Smooth muscle cell (in vitro differentiated cells): ENCODE results near the gene IL17RE. TPM values are rescaled to one million over a fixed set of nuclear protein-coding genes. Genes with fewer than 3 reads are reported as not detected.
"Not testable (repeated sequence)": the region's sequence is repeated elsewhere in the genome, so short reads cannot be mapped to it uniquely, and the experiment has no call there.

ENCODE experiments used
- DNase-seq: peaks from one replicate; lab custom pipeline; 2025; ENCODE audit not compliant: unreplicated experiment; lab: John Stamatoyannopoulos, UW
- H2AFZ ChIP-seq: fragments of 200-600 bp; sonication (generic); 2 replicates; pipeline ENCODE4 v1.6.0; 2016; ENCODE audit warnings: antibody characterized with exemption, low read depth, mild to moderate bottlenecking
- H3F3A ChIP-seq: fragments of 200-600 bp; sonication (generic); 2 replicates; pipeline ENCODE4 v1.6.0; 2017; ENCODE audit warnings: antibody characterized with exemption, low read depth
- H3K27ac ChIP-seq: fragments of 200-600 bp; sonication (generic); 2 replicates; pipeline ENCODE4 v1.5.1; 2016; ENCODE audit warnings: low read depth, mild to moderate bottlenecking
- H3K27me3 ChIP-seq: fragments of 200-600 bp; sonication (generic); 2 replicates; pipeline ENCODE4 v1.6.1; 2016; ENCODE audit warnings: low read depth, mild to moderate bottlenecking
- H3K36me3 ChIP-seq: fragments of 200-600 bp; sonication (generic); 2 replicates; pipeline ENCODE4 v1.5.1; 2016; ENCODE audit warnings: low read depth
- H3K4me1 ChIP-seq: fragments of 200-600 bp; sonication (generic); 2 replicates; pipeline ENCODE4 v1.5.1; 2016; ENCODE audit warnings: low read depth
- H3K4me2 ChIP-seq: fragments of 200-600 bp; sonication (generic); 2 replicates; pipeline ENCODE4 v1.6.0; 2016; ENCODE audit warnings: mild to moderate bottlenecking
- H3K4me3 ChIP-seq: fragments of 200-600 bp; sonication (generic); 2 replicates; pipeline ENCODE4 v1.5.1; 2016; ENCODE audit warnings: mild to moderate bottlenecking
- H3K79me2 ChIP-seq: fragments of 200-600 bp; sonication (generic); 2 replicates; pipeline ENCODE4 v1.6.0; 2016; ENCODE audit warnings: low read depth, mild to moderate bottlenecking
- H3K9ac ChIP-seq: fragments of 200-600 bp; sonication (generic); 2 replicates; pipeline ENCODE4 v1.6.0; 2016; ENCODE audit warnings: low read depth
- H3K9me3 ChIP-seq: fragments of 200-600 bp; sonication (generic); replicated peaks from 2 replicates; pipeline ENCODE4 v1.5.1; 2016; ENCODE audit warnings: low read depth
- H4K20me1 ChIP-seq: fragments of 200-600 bp; sonication (generic); 2 replicates; pipeline ENCODE4 v1.6.0; 2016; ENCODE audit warnings: low read depth
- CTCF ChIP-seq: fragments of 200-600 bp; sonication (generic); IDR thresholded peaks from 2 replicates; pipeline ENCODE4 v1.5.1; 2017; ENCODE audit warnings: borderline replicate concordance, mild to moderate bottlenecking, antibody characterized with exemption; ENCODE audit not compliant: insufficient read depth, poor library complexity, severe bottlenecking
- WGBS: methylation state at CpG from one replicate; pipeline ENCODE4 v1.1.7; 2016; ENCODE audit warnings: low lambda C conversion rate; 5-methylcytosine and 5-hydroxymethylcytosine counted together
- polyA plus RNA-seq: library from polyadenylated mRNA; unstranded; fragments of >200 nt; fragmentation: Nextera tagmentation; extraction: Ambion mirVana; gene quantifications from 2 replicates; pipeline ENCODE4 v1.2.1, GENCODE V29; 2016
- total RNA-seq: library from RNA; depleted of rRNA; stranded (reverse); fragments of >200 nt; gene quantifications from 2 replicates; pipeline ENCODE4 v1.2.3, GENCODE V29; 2014

The IL17RE gene
- total and polyA plus RNA-seq, 2 experiments from 2014 or later, result 0.32 to 4.9 TPM

DNA sequence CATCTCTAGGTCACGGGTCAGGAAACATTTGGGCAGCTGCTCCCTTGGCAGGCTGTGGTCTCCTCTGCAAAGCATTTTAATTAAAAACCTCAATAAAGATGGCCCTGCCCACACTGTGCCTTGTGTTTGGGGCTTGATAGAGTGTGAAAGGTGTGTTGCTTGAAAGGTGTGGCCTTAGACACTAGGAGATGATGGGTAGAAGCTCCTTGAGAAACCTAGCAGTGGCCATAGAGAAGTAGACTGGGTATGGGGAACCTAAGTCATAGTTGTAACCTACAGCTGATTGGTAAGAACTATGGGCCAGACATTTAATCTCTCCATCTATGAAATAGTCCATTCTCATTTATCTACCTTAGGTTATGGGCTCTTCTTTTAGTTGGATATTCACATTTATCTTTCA is 8.9 kb upstream of the IL17RE start:
- peaks cover 22% of the 10 kb centered on the region for H3K79me2 ChIP-seq
- no peak overlapping the region for H3K9ac ChIP-seq
- DNase-seq, result no peak
- H3K27ac ChIP-seq, result peak overlapping the region; percentile 40
- TF ChIP-seq CTCF, result no peak
- 100% methylated on average over 1 of the region's 1 CpG for WGBS
- no peak overlapping the region for H2AFZ ChIP-seq
- H3K4me3 ChIP-seq, result no peak overlapping the region
- no peaks in the 10 kb centered on the region for H3K36me3 ChIP-seq
- H4K20me1 ChIP-seq, result no peaks in the 10 kb centered on the region
- H3K4me2 ChIP-seq, result no peak overlapping the region
- H3K4me1 ChIP-seq, result peaks cover 9% of the 10 kb centered on the region
- H3K27me3 ChIP-seq, result no peaks in the 10 kb centered on the region
- H3K9me3 ChIP-seq, result no peaks in the 10 kb centered on the region
- H3F3A ChIP-seq, result no peaks in the 10 kb centered on the region

DNA sequence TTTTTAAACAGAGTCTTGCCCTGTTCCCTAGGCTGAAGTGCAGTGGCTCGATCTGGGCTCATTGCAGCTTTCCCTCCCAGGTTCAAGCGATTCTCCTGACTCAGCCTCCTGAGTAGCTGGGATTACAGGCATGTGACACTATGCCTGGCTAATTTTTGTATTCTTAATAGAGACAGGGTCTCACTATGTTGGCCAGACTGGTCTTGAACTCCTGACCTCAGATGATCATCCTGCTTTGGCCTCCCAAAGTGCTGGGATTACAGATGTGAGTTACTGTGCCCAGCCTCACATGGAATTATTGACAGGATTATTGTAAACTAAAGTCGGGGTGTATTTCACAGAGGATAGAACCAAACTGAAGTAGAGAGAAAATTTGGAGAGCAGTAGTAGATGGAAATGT is 6.9 kb upstream of the IL17RE start:
- not testable (repeated sequence) for DNase-seq, H3K27me3 ChIP-seq, H4K20me1 ChIP-seq, H3K9ac ChIP-seq, H3K4me2 ChIP-seq, H3K9me3 ChIP-seq, H2AFZ ChIP-seq, H3K36me3 ChIP-seq, H3K27ac ChIP-seq, H3K4me1 ChIP-seq, H3F3A ChIP-seq, H3K4me3 ChIP-seq
- H3K79me2 ChIP-seq, result peaks cover 19% of the 10 kb centered on the region
- 98% methylated on average over 3 of the region's 3 CpGs for WGBS

DNA sequence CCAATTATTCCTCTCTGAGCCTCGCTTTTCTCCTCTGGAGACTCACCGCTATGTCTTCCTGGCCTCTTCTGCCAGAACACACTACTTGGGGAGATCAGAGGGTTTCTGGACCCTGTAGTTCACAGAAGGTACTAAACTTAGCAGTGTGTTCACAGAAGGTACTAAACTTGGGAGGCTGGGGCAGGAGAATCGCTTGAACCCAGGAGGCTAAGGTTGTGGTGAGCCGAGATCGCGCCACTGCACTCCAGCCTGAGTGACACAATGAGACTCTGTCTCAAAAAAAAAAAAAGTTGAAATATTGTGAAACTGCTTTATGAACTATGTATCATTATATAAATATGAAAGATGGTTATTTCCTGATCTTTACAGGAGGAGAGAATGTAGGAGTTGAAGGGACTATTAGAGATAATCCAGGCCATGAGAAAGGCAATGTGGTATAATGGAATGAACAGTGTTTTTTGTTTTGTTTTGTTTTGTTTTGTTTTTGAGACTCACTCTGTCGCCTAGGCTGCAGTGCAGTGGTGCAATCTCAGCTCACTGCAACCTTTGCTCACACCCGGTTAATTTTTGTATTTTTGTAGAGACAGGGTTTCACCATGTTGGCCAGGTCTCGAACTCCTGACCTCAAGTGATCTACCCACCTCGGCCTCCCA is 5.8 kb upstream of the IL17RE start:
- H3K4me2 ChIP-seq, H3K27ac ChIP-seq, H3K9me3 ChIP-seq, H3F3A ChIP-seq, H3K36me3 ChIP-seq, H3K79me2 ChIP-seq, H2AFZ ChIP-seq, H4K20me1 ChIP-seq, H3K9ac ChIP-seq, H3K4me1 ChIP-seq, H3K4me3 ChIP-seq, DNase-seq, H3K27me3 ChIP-seq: not testable (repeated sequence)
- WGBS, result 99% methylated on average over 10 of the region's 10 CpGs

DNA sequence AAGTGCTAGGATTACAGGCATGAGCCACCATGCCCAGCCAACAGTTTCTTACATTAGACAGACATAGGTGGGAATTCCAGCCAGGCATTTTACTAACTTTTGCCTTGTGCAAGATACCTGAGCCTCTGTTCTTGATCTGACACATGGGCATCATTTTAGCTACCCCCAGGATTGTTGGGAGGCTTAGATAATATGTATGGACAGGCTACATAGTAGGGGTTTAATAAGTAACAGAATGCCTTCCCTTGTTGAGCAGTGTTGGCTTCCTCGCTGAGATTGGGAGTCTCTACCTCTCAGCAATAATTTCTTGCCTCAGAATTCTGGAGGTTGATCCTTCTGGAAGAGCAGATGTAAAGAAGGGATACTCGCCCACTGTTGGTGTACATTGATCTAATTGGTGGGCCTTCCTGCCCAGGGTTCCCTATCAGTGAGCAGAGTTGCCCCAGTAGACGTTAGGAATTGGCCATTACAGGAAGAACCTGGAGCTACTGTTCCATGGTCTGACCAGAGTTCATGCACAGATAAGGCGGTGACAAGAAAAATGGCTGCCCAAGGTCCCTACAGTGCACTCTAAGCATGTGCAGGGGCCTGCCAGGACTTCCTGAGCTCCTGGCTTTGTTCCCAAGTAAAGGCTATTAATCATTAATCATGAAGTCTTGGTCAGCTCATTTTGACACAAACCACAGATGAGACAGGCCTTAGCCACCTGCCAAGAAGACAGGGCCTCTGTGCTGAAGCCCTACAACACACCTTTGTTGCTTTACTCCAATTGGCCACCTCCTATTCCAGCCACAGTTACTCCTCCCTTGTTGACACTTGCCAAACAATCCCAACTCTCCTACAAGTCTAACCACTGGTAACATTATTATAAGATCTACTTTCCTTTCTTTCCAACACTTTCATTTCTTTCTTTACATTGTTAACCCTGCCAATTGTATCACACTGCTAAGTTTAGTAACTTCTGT is 5.0 kb upstream of the IL17RE start:
- H3K79me2 ChIP-seq, result peaks cover 3% of the 10 kb centered on the region
- no peak overlapping the region for H3K9ac ChIP-seq
- H3K27me3 ChIP-seq, result no peaks in the 10 kb centered on the region
- no peak overlapping the region for H3K4me2 ChIP-seq
- H3K4me3 ChIP-seq, result no peak overlapping the region
- peaks cover 3% of the 10 kb centered on the region for H3K4me1 ChIP-seq
- no peaks in the 10 kb centered on the region for H4K20me1 ChIP-seq
- TF ChIP-seq CTCF, result no peak
- no peak overlapping the region for H3K27ac ChIP-seq
- H2AFZ ChIP-seq, result no peak overlapping the region
- H3F3A ChIP-seq, result no peaks in the 10 kb centered on the region
- 79% methylated on average over 4 of the region's 4 CpGs for WGBS
- DNase-seq, result no peak
- no peaks in the 10 kb centered on the region for H3K9me3 ChIP-seq
- H3K36me3 ChIP-seq, result no peaks in the 10 kb centered on the region
